HepG2 (cell line): Measurements from ENCODE around the gene GUCA1A. TPM values are rescaled to one million over a fixed set of nuclear protein-coding genes. Genes with fewer than 3 reads are reported as not detected.
A peak's percentile ranks its signal among the peaks of the same experiment; 100 is the strongest.

Experiments used
- CEBPB ChIP-seq: IDR thresholded peaks from 2 replicates; pipeline ENCODE4 v1.6.1; 2011; ENCODE audit warnings: low read depth, low read length, improper control_type of control experiment, borderline replicate concordance
- HMGA1 ChIP-seq: sonication (generic); formaldehyde crosslinking; conservative IDR thresholded peaks from 2 replicates; pipeline ENCODE4 v1.4.0; 2020; ENCODE audit warnings: missing genetic modification reagents
- KIAA2018 ChIP-seq: sonication (generic); formaldehyde crosslinking; IDR thresholded peaks from 2 replicates; pipeline ENCODE4 v1.5.0; 2020; ENCODE audit warnings: mild to moderate bottlenecking, missing genetic modification reagents, borderline replicate concordance
- KLF16 ChIP-seq, 2 experiments: sonication (generic) in 1 of 2; formaldehyde crosslinking in 1 of 2; IDR thresholded peaks; 2 replicates each; pipeline versions ENCODE4 v1.6.1 to v1.8.0; 2016 to 2023; ENCODE audit warnings: missing genetic modification reagents in 2 of 2, missing compliant biosample characterization in 1 of 2
- ZFP90 ChIP-seq: sonication (generic); formaldehyde crosslinking; IDR thresholded peaks from 2 replicates; pipeline ENCODE4 v1.8.0; 2022; ENCODE audit warnings: missing genetic modification reagents, mild to moderate bottlenecking, inconsistent platforms, borderline replicate concordance
- ZNF530 ChIP-seq: sonication (generic); formaldehyde crosslinking; IDR thresholded peaks from 2 replicates; pipeline ENCODE4 v1.5.0; 2020; ENCODE audit warnings: low read depth, mild to moderate bottlenecking, missing genetic modification reagents
- ZNF614 ChIP-seq: IDR thresholded peaks from 2 replicates; pipeline ENCODE4 v1.6.1; 2018; ENCODE audit warnings: missing biosample characterization, missing genetic modification reagents, inconsistent platforms, borderline replicate concordance
- ZNF782 ChIP-seq: sonication (generic); formaldehyde crosslinking; IDR thresholded peaks from 2 replicates; pipeline ENCODE4 v1.4.0; 2020; ENCODE audit warnings: missing genetic modification reagents, mild to moderate bottlenecking, borderline replicate concordance
- polyA plus RNA-seq, 8 experiments: library from polyadenylated mRNA; depleted of rRNA in 3 of 8; stranded (reverse) in 7 of 8; unstranded in 1 of 8; fragments of >200 nt; fragmentation: Illumina TruSeq in 4 of 8; extraction: Trizol in 4 of 8; gene quantifications; 2 replicates each; pipeline versions ENCODE4 v1.2.1 to v1.2.3, GENCODE V29; 2011 to 2016; ENCODE audit warnings: low read depth in 4 of 8, missing spikeins in 1 of 8, mixed read lengths in 1 of 8; ENCODE audit not compliant: insufficient read depth in 1 of 8
- total RNA-seq, 5 experiments: library from RNA; depleted of rRNA; stranded (reverse); fragments of >200 nt; fragmentation: Illumina TruSeq; extraction: Trizol; gene quantifications; 2 replicates each; pipeline ENCODE4 v1.2.3, GENCODE V29; 2016; ENCODE audit warnings: low read depth in 1 of 5
- TF ChIP-seq, protein P1 (sequence below): sonication (generic); formaldehyde crosslinking; IDR thresholded peaks from 2 replicates; pipeline ENCODE4 v1.5.1; 2020; ENCODE audit warnings: missing genetic modification reagents, mild to moderate bottlenecking, borderline replicate concordance
- TF ChIP-seq, protein P2 (sequence below): sonication (generic); formaldehyde crosslinking; IDR thresholded peaks from 2 replicates; pipeline ENCODE4 v1.9.0; 2021; ENCODE audit warnings: missing genetic modification reagents, borderline replicate concordance

Gene GUCA1A
- total and polyA plus RNA-seq, 2 of the 13 experiments (the other 11 are each of a cell fraction or from before 2014, with no cell fraction given): not detected

- TF ChIP-seq, protein P1, sequence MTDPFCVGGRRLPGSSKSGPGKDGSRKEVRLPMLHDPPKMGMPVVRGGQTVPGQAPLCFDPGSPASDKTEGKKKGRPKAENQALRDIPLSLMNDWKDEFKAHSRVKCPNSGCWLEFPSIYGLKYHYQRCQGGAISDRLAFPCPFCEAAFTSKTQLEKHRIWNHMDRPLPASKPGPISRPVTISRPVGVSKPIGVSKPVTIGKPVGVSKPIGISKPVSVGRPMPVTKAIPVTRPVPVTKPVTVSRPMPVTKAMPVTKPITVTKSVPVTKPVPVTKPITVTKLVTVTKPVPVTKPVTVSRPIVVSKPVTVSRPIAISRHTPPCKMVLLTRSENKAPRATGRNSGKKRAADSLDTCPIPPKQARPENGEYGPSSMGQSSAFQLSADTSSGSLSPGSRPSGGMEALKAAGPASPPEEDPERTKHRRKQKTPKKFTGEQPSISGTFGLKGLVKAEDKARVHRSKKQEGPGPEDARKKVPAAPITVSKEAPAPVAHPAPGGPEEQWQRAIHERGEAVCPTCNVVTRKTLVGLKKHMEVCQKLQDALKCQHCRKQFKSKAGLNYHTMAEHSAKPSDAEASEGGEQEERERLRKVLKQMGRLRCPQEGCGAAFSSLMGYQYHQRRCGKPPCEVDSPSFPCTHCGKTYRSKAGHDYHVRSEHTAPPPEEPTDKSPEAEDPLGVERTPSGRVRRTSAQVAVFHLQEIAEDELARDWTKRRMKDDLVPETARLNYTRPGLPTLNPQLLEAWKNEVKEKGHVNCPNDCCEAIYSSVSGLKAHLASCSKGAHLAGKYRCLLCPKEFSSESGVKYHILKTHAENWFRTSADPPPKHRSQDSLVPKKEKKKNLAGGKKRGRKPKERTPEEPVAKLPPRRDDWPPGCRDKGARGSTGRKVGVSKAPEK (CRISPR knock-in tag): no peak
- TF ChIP-seq, protein P2, sequence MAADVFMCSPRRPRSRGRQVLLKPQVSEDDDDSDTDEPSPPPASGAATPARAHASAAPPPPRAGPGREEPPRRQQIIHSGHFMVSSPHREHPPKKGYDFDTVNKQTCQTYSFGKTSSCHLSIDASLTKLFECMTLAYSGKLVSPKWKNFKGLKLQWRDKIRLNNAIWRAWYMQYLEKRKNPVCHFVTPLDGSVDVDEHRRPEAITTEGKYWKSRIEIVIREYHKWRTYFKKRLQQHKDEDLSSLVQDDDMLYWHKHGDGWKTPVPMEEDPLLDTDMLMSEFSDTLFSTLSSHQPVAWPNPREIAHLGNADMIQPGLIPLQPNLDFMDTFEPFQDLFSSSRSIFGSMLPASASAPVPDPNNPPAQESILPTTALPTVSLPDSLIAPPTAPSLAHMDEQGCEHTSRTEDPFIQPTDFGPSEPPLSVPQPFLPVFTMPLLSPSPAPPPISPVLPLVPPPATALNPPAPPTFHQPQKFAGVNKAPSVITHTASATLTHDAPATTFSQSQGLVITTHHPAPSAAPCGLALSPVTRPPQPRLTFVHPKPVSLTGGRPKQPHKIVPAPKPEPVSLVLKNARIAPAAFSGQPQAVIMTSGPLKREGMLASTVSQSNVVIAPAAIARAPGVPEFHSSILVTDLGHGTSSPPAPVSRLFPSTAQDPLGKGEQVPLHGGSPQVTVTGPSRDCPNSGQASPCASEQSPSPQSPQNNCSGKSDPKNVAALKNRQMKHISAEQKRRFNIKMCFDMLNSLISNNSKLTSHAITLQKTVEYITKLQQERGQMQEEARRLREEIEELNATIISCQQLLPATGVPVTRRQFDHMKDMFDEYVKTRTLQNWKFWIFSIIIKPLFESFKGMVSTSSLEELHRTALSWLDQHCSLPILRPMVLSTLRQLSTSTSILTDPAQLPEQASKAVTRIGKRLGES (CRISPR knock-in tag): no peak
- TF ChIP-seq CEBPB: no peak
- TF ChIP-seq KIAA2018 (CRISPR knock-in tag): 0 out of 2 replicates have a peak, but pooled peaks have one; percentile 55
- no peak for TF ChIP-seq ZNF530
- peak; percentile 89; the same call in 1 of the 2 replicates for TF ChIP-seq ZNF614 (CRISPR knock-in tag)
- TF ChIP-seq KLF16 (CRISPR knock-in tag; IDR thresholded peaks at IDR 0.05): peak in 1 of 2 experiments; percentile 99; a peak in 2 of 4 replicates
- TF ChIP-seq ZNF782 (CRISPR knock-in tag): no peak
- TF ChIP-seq HMGA1 (CRISPR knock-in tag): no peak
- TF ChIP-seq ZFP90 (CRISPR knock-in tag): peak; percentile 86
These were observed 44.6 kb downstream of the GUCA1A start, which contains the start of gene MRPS10 (continued) for GRCh38 chr6:42217519-42218367.
